HG03045 (cell line): ENCODE data around the gene AOC2.

Experiments used
- ATAC-seq: cut with Tn5 transposase; IDR thresholded peaks from one replicate; pipeline ENCODE4 v1.9.1; 2021; ENCODE audit warnings: mild to moderate bottlenecking, moderate library complexity; ENCODE audit not compliant: unreplicated experiment

AOC2 gene, protein sequence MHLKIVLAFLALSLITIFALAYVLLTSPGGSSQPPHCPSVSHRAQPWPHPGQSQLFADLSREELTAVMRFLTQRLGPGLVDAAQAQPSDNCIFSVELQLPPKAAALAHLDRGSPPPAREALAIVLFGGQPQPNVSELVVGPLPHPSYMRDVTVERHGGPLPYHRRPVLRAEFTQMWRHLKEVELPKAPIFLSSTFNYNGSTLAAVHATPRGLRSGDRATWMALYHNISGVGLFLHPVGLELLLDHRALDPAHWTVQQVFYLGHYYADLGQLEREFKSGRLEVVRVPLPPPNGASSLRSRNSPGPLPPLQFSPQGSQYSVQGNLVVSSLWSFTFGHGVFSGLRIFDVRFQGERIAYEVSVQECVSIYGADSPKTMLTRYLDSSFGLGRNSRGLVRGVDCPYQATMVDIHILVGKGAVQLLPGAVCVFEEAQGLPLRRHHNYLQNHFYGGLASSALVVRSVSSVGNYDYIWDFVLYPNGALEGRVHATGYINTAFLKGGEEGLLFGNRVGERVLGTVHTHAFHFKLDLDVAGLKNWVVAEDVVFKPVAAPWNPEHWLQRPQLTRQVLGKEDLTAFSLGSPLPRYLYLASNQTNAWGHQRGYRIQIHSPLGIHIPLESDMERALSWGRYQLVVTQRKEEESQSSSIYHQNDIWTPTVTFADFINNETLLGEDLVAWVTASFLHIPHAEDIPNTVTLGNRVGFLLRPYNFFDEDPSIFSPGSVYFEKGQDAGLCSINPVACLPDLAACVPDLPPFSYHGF

DNA sequence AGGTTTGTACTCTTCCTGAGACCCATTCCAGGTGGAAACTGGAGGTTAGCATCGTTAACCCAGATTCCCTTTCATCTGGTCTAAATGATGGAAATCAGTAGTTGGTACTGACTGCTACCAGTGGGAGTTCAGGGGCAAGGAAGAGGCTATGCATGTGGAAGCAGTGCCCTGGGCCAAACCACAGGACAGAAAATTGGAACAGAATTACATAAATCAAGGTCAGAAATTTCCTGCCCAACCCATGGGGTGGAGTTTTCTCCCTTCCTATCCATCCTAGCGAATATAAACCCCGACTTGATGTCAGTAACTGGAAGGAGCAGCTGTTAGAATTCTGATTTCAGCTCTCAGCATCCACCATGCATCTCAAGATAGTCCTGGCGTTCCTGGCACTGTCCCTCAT, at the start of gene AOC2:
AOC2 (plus strand) TSS at position 310 of the 400 bp plus-strand sequence; CDS start at position 357, 47 bp downstream.
- no peak for ATAC-seq

DNA sequence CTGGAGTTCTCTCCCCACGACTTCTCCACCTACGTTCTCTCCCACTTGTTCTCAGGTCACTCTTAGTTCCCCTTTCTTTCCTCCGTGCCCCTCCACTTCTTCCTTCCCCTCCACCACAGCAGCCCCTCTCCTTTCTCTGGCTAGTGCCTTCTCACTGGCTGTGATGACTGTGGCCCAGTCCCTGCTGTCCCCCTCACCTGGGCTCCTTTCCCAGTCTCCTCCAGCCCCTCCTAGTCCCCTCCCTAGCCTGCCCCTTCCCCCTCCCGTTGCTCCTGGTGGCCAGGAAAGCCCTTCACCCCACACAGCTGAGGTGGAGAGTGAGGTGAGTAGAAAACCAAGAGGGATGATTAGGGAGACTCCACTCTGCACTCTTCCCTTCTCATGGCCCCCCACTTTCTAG, 49.3 kb upstream of the AOC2 start:
- ATAC-seq = no peak

DNA sequence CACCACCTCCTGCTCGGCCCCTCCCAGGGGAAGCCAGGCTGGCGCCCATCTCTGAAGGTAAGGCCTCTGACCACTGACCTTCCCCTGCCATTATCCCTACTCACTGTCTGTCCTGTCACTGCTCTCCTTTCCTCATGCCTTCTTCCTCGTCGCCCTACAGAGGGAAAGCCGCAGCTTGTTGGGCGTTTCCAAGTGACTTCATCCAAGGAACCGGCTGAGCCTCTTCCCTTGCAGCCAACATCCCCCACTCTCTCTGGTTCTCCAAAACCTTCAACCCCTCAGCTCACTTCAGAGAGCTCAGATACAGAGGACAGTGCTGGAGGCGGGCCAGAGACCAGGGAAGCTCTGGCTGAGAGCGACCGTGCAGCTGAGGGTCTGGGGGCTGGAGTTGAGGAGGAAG, 48.9 kb upstream of the AOC2 start:
- ATAC-seq = no peak

DNA sequence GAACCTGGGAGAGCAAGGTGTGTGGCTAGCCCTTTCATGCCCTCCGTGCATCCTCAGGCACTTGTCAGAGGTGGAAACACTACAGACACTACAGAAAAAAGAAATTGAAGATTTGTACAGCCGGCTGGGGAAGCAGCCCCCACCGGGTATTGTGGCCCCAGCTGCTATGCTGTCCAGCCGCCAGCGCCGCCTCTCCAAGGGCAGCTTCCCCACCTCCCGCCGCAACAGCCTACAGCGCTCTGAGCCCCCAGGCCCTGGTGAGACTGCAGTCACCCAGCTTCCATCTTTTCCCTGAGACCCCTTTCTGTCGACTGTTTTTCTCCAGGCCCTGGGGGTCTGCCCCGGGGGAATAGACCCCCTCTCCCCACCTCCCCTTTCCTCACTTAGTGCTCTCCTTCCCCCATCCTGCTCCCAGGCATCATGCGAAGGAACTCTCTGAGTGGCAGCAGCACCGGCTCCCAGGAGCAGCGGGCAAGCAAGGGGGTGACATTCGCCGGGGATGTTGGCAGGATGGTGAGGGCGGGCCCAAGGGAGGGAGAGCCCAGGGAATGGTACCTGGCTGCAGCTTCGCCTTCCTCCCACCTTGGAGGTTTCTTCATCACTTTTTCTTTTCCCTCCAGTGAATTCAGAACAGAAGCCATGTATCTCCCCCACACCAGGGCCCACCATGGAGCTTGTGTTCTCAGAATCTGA, 48.2 kb upstream of the AOC2 start:
- ATAC-seq = no peak

DNA sequence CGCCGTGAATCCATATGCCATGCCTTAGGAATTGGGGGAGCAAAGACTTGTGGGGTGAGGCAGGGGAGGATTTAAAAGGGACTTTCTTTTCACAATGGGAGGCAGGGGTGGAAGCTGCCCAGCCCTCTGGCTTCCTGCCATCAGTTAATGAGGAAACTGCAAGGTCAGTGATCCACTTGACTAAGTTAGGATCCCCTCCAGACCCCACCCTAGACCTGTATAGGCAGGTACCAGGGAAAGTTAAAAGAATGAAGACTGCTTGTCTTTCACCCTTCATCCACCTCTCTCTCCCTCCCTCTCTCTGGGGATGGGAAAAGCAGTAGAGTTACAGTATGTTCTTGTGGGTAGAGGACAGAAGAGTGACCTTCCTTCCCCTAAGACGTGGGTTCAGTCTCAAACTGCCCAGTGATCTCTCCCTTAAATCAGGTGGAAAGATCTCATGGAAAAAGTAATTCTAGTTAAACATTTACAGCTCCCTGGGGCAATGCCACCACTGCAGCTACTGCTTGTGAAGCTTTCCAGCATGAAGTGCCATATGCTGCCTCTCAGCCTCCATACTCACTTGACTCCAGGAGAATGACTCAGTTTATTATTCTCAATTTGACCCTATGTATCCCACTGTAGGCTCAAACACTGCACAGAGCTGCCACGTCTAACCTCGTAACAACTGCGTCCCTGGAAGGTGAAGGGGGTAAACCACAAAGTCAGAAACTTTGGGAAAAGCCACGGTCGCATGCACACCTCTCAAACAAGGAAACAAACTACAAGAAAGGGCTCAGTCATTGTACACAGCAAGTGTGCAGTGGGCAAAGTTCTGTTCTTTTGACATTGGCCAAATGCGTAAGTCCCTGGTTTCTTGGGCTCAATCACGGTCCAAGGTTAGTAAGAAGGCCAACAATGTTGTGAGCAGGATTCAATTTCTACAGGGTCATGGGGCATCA, 47.0 kb upstream of the AOC2 start:
- no peak for ATAC-seq

DNA sequence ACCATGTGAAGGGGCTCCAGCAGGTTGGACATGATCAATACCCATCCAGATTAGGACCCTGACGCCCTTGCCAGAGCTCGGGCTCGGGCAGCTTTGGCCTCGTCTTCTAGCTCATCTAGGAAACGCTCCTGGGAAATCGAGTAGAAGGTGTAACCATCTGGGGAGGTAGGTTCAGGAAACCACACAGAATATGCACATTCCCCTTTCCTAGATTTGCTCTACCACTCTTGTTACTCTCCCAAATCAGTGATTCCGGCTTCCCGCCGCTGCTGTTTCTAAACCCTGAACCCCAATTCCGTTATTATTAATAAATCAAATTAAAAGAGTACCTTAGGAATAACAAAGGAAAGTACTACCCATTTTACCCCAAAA, 46.4 kb upstream of the AOC2 start:
- ATAC-seq = no peak

DNA sequence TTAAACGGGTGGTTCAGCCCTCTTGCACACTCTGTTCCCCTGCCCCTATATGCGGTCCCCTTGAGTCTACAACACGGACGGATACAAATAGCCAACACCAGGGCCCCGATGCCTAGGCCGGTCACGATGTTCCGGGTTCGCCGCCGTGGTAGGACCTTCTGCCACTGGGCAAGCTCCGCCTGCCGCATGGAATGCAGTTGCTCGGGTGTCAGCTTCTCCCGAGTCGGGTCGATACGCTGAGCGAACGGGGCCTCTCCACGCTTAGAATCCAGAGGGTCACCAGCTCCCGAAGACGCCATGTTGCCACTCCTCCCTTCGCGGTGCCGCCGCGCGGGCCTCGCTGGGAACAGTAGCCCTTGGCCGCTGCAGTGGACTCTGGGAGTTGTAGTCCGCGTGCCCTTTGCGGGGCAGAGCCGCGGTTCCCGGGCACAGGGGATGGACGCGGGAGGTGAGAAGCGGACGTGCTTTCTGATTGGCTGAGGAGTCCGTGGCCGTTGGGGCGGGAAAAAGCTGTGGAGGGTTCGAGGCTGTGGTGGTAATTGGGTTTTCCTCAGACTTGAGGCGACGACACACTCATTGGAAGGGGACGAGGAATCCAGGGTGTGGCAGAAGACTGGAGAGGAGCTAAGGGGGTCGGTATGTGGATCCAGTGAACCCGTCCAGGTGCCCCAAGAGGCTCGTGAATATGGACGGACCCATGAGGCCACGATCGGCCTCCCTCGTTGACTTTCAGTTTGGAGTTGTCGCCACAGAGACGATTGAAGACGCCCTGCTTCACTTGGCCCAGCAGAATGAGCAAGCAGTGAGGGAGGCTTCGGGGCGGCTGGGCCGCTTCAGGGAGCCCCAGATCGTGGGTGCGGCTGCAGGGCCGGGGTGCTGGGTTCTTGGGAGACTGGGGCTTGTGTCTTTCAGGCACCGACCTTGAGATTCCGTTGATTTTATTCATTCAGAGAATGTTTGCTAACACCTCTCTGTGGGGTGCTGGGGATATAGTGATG, 45.7 kb upstream of the AOC2 start, which contains the start of the genes CNTD1 and COA3:
CNTD1 (plus strand) TSS at position 479 of the 998 bp plus-strand sequence; CDS start at position 686, 207 bp downstream.
COA3 (minus strand) TSS at position 322 of the 998 bp plus-strand sequence; CDS start at position 299, 23 bp downstream.
- peak; percentile 69 for ATAC-seq

DNA sequence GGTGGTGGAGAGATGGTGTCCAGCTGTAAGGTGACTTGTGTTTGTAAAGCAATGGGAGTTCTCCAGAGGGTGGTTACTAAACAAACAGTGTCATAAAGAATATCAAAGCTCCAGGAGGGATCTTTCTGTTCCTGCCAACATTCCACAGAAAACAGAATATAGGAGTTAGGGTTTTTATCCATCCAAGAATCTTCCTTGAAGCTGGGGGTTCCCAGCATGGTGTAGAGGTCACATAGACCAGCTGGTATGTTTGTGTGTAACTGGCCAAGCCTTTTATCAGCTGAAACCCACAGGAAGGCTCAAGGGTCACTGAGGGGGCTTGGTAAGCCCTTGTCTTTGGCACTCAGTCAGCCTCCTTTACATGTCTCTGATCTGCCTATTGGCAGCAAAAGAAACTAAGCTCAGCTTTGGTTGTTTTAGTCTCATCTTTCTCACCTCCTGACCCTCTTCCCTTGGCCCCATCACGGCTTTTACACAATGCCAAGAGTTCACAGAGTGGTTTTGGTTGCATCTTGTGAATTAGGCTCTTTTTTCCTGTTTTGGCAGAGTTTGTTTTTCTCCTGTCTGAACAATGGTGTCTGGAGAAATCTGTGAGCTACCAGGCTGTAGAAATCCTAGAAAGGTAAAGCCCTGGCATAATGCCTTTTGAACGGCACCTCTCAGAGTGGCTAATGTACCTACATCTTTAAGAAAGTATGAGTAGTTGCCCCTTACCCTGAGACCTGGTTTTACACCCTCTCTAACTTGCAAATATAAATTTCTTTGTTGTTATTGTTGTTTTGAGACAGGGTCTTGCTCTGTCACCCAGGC, 41.1 kb upstream of the AOC2 start:
- ATAC-seq = no peak

DNA sequence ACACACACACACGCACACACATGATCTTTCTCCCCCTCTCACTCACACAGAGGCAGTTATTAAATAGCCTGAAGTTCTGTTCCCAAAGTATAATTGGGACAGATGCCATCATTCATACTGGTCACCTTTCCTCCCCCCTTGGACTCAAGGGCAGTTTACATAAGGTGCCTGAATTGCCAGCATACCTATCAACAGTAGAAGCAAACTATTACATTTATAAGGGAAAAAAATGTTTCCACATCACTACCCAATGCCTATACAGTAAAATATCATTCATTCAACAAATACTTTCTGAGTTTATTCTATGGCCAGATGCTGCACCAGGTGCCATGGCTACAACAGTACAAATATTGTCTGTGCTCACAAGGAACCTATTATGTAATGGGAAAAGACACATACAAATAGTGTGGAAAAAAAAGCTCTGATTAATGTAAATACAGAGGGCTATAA, 39.4 kb upstream of the AOC2 start:
- ATAC-seq = no peak

DNA sequence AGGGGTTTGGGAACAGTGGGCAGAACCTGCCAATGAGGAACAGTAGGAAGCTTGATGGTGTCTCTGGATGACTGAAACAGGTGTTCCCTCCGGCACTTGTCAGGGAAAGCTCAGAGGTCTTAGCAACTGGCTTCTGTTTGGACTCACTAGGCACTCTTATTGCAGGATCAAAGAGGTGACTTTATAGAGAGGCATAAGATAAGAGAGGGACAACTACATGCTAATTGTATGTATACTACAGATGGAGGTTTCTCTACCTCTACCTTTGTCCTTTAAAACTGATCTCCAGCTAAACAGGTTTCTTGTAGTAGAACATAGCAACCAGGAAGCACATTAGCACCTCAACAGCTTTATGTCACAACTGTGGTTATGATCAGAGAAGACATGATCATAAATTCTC, 38.1 kb upstream of the AOC2 start:
- ATAC-seq = no peak

DNA sequence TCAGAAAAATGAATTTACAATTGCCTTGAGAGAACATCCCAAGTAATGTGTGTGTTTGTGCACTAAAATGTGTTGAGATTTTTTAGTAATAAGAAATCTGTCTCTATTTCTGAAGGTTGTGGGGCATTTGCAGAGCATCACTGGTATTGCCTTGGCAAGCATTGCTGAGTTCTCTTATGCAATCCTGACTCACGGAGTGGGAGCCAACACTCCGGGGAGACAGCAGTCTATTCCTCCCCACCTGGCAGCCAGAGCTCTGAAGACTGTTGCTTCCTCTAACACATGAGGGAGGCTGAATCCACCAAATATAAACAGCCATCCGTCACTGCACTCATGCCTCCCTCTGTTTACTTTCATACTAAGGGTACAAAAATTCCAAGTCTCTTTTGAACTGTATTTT, 35.1 kb upstream of the AOC2 start:
- ATAC-seq = no peak

DNA sequence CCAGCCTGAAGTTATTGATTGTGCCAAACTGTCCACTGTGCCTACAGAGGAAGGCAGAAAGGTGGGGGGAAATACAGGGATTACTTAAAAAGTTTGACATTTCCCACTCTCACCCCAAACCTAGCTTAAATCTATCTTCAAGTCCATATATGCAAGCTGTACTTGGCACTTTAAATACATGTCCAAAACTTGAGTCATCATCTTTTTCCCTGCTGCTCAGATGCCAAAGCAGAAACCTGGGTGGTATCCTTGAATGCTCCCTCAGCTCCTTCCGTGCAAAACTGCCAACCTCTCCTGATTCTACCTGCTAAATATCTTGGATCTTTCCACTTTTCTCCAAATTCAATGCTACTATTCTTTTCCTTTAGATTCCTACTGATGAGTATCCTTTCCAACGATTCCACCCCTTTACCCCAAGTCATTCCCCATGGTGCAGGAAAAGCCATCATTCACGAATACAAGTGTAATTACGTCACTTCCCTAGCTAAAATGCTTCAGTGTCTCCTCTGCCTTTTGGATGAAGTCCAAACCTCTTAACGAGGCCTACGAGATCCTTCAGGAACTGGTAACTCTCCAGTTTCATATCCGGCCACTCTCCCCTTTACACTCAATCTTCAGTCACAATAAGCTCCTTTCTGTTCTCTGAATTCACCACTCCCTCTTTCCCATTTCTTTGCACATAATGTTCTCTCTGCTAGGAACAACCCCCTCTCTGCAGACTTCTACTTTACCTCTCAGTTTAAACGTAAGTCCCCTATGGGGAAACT, 29.6 kb upstream of the AOC2 start:
- ATAC-seq = no peak

DNA sequence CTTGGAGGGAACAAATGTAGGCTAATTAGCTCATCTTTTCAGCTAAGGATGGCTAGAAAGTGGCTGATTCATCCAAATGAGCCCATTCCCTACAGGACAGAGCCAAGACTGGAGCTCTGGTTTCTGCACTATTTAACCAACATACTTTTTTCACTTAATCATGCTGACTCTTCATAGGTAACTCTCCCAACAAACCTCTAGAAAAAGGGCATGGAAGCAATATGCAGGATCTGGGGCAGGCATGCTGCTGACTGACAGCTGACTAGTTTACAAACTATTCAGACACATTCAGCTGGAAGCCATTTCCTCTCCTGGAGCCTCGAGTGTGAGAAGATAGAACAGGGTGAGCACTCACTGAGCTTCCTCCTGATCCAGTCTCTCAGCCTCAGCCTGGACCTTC, 26.5 kb upstream of the AOC2 start:
- no peak for ATAC-seq

DNA sequence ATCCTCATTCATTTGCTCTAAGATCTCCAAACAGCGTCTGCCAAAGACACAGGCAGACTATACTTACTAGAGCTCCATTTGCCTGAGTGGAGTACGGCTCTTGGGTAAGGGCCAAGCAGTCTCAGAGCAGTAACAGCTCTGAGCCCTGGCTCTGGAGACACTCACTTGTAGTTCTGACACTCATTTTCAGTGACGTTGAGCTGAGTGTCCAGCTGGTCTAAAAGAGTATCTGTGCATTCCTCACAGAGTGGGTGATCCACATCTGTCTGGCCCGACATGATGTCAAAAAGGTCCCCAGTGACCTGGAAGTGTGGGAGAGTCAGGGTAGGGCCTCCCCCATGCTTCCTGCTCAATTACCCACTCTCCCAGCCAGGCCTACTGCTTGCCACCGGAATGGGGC, 26.0 kb upstream of the AOC2 start:
- ATAC-seq = no peak

DNA sequence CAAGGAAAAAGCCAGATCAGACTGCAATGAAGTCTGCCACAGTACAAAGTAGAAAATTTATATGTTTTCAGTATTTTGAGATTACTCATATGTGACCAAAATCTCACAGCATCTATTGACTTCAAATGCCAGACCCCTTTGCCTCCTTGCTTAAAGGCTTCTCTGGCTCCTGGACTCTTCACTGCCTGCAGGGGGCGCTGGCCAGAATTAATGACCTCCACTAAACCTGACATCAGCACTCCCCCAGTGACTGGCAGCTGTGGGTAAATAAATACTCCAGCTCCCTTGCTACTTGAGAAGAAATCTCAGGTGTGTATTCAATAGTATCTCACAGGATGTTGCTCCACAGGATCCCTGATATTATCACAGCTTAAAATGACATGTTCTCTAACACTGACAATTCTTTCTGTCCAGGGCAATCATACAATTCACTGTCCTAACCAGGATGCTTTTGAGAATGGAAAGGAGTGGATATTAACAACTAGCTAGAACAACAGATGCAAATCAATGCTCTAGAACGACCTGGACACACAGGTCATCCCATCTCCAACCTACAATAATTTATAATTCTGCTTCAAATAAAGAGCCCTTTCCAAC, 24.3 kb upstream of the AOC2 start:
- ATAC-seq = no peak

DNA sequence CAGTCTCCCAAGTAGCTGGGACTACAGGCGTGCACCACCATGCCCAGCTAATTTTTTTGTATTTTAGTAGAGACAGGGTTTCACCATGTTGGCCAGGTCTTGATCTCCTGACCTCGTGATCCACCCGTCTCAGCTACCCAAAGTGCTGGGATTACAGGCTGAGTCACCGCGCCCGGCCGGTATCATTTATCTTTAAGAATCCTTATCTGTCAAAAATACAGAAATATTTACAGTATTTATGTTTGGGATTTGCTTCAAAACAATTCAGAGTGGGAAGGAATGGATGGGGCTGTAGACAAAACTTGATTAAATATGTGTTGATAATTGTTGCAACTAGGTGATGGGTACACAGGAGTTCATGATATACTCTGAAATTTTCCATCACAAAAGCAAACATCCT, 23.2 kb upstream of the AOC2 start:
- ATAC-seq = no peak

DNA sequence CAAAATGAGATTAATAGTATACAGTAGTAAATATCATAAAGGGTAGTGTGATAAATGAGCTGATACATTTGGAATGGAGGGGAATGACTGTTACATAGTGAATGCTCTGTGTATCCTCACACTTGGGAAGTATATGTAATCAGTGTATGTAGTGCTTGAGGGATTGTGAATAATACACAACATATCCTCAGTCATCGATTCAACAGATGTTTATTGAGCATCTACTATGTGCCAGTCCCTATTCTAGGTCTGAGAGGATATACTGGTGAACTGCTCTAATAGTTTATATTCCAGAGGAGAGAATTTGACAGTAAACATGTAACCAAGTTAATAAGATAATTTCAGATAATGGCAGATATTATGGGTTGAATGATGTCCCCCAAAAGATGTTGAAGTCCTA, 16.9 kb upstream of the AOC2 start:
- ATAC-seq = no peak
